HG03095 (cell line): ENCODE measurements around the gene CHERP.
"Not testable (repeated sequence)": the region's sequence is repeated elsewhere in the genome, so short reads cannot be mapped to it uniquely, and the experiment has no call there.

Source experiments
- ATAC-seq: cut with Tn5 transposase; IDR thresholded peaks from one replicate; pipeline ENCODE4 v1.9.1; 2021; ENCODE audit warnings: moderate library complexity; ENCODE audit not compliant: unreplicated experiment

Gene CHERP

DNA sequence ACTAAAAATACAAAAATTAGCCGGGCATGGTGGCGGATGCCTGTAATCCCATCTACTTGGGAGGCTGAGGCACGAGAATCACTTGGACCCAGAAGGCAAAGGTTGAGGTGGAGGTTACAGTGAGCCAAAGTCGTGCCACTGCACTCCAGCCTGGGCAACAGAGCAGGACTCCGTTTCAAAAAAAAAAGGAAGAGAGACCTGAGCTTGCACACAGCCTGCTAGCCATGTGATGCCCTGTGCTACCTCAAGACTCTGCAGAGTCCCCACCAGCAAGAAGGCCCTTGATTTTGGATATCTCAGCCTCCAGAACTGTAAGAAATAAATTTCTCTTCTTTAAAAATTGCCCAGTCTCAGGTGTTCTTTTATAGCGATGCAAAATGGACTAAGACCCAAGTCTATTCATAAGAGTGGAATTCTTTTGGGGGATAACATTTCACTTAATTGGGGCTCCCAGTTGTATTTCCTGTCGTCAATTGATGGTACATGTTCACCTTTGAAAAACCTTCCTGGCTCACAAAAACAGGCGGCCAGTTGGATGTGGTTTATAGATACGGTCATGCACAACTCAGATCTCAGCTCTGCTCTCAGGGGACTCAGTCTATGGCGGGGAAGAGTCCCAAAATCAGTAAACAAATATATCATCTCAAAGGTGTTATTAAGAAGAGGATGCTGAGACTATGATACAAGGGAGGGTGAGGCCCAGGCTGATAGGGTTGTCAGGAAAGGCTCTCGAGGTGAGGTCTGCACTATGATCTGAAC, 2.4 kb upstream of the CHERP start:
- no peak for ATAC-seq

DNA sequence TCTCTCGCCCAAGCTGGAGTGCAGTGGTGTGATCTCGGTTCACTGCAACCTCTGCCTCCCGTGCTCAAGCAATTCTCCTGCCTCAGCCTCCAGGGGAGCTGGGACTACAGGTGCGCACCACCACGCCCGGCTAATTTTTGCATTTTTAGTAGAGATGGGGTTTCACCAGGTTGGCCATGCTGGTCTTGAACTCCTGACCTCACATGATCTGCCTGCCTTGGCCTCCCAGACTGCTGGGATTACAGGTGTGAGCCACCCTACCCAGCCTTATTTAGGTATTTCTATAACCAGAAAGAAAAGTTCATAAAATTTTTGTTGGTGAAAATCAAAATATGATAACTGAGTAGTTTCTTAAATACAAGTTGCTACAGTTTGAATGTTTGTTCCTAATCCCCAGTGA, 1.5 kb upstream of the CHERP start:
- not testable (repeated sequence) for ATAC-seq

DNA sequence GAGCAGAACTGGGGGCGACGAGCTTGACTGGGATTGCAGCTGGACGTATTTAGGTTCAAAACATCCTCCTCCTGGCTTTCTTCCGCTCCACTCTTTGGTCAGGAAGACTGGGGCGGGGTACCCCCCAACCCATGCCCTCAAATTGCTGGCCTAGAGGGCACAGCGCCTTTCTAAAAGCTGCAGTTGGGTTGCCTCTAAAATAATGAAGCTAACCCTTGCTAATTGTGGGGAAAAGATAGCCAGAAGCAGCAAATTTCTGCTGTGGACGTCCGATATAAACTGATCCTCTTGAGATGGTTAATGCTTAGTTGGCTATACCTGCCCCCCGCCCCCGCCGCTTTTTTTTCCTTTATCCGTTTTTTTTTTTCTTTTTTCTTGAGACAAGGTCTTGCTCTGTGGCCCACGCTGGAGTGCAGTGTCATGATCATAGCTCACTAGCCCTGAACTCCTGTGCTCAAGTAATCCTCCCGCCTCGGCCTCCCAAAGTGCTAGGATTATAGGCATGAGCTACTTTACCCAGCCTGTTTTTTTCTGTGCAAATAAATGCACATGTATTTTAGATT, 754 bp upstream of the CHERP start:
- ATAC-seq, result no peak

DNA sequence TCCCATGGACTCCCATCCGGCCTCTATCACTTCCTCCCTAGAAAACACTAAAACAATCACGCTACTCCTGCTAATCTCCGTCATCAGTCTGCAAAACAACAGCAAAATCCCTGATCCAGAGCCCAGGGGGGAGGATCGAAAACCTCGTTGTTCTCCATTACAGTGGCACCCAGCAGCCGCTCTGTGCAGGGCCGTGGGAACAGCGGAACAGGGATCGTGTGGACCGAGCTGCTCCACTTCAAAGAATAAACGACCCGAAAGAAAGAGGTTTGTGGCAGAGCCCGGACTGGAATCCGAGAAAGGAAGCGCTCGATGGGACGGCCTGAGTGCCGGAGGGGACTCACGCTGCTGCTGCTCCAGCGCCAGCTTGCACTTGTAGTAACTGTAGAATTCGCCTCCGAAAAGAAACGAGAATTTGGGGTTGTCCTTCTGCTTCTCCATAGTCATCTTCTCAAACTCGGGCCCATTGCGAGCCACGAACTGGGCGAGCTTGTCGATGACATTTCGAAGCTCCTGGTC, 652 bp downstream of the CHERP start:
- peak; percentile 3 for ATAC-seq

DNA sequence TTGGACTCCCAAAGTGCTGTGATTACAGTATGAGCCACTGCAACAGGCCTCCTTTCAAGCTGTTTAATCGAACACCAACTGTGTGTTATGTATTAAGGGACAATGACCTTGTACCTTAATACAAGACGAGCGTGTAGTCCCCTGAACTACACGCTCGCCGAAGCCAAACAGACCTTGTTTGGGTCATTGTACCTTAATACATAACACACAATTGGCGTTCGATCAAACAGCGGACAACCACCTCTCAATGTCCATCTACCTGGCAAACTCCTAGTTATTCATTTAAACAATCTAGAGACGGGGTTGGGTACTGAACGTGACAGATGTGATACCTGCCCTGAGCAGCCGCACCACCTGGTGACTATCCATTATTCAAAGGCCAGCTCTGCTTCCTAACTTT, 1.3 kb downstream of the CHERP start:
- ATAC-seq, result no peak

DNA sequence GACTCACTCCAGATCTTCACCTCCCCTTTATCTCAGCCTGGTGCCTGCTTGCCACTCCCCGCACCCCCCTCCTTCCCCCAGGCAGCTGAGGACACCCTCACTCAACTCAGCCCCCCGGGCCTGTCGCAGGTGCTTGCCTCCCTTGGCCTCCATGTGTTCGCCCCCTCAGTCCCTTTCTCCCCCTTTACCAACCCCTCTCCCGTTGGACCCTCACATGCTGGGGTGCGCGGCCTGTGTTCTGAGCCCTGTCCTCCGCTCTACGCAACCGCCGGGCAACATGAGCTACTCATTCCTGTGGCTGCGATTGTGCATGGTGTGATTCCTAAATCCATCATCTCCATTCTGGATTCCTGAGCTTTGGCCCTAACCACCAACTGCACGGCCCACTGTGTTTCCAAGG, 5.1 kb downstream of the CHERP start:
- ATAC-seq, result no peak

DNA sequence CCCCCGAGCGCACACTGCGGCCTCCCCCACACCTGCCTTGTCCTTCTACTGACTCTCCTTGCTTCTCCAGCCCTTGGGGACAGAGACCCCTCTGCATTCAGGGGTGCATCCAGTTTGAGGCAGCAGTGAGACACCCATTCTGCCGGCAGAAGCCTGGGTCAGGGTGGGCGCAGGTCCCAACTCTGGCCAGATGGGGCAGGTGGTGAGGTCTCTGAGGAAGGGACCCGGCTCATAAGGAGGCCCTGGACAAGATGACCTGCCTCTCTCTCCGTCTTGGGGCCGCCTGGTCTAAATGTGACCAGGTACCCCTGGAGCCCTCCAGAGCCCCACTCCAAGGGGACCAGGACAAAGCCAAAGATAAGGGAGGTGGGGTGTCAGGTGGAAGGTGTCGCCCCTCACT, 6.1 kb downstream of the CHERP start:
- ATAC-seq, result no peak

DNA sequence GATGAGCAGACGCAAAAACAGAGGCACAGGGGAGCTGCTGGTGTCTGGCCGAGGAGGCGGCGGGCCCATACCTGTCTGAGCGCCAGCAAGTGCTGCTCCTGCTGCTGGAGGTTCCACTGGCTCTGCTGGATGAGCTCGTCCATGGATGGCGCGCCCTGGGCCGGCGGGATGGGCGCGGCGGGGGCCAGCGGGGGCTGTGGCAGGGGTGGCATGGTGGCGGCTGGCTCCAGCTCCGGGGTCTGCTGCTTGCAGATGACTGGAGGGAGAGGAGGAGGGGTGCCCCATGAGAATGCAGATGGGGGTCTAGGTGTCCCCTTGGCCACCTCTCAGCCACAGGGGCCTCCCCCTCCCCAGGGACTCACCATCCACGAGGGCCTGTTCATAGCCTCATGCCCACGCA, 6.9 kb downstream of the CHERP start:
- ATAC-seq, result no peak

DNA sequence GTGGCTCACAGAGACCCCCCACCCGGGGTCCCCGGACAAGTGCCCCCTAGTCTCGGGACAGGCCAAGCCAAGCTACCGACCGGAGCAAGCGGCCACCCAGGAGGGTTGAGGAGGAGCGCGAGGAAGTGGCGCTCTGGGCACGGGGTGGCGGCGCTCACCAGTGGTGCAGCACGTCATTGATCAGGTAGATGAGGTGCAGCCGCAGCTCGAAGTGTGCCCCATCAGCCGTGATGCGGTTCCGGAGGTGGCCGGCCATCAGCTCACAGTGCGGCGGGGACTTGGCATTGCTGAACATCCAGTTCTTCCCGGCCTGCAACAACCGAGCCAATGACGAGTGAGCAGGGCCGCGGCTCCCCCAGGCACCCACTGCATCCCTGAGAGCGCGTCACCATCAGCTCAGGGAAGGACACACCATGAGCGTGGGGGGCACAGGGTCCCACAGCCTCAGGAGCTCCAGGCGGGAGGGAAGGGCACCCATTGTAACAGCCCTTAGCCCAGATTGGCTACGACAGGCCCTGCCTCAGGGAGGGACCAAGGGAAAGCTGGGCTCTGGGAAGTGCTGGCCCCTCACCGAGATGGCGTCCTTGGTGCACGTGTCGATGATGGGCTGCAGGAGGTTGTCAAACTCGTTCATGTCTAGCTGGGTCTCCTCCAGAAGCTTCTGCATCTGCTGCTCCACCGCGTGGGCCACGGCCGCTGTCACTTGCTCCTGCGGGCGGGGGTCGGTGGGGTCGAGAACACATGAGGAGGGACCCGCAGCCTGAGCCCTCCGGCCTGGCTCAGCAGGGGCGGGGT, 9.6 kb downstream of the CHERP start:
- no peak for ATAC-seq

DNA sequence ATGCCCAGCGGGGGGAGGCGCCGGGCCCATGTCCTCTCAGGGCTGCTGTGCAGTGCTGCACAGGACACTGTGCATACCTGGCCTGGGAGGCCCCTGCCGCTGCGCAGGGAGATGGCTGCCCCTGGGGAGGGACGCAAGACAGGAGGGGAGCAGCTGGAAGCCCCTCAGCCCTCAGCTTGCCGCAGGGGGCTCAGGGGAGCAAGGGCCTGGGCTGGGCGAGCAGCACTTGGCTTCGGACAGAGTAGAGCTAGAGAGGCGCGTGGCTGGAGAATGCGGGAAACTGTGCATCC, 10.9 kb downstream of the CHERP start:
- no peak for ATAC-seq

DNA sequence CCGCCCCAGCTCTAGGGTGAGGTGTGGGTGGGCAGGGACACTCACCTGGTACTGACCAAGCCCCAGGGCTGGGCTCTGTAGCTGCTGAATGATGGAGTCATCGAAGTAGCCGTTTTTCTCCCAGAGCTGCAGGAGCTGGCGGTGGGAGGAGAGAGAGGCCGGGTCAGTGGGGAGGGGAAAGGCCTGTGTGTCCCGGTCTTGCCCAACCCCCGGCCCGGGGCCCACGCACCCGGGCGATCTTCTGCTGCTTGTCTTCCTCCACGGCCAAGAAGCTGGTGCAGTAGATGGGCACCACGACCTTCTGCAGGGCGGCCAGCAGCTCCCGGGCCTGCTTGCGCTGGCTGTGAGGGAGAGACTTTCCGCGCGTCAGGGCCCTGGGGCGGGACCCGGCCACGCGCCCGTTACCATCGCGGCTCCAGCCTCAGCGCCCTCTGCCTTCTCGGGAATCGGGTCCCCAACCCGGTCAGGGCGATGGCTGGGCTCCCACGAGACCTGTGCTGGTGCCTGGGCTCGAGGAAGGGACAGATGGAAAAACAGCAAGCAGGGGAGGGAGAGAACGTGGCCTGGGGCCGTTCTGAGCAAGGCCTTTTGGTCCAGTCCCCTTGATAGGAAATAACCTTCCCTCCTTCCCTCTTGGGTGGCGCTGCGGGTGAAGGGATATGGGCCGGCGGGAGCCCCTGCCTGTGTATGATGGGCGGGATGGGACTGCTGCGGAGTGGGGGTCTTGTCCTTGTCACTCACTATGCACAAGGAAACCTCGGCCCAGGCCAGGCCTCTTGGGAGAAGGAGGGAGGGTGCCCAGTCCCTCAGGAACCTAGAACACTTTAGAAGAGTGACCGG, 11.5 kb downstream of the CHERP start:
- ATAC-seq, result no peak

DNA sequence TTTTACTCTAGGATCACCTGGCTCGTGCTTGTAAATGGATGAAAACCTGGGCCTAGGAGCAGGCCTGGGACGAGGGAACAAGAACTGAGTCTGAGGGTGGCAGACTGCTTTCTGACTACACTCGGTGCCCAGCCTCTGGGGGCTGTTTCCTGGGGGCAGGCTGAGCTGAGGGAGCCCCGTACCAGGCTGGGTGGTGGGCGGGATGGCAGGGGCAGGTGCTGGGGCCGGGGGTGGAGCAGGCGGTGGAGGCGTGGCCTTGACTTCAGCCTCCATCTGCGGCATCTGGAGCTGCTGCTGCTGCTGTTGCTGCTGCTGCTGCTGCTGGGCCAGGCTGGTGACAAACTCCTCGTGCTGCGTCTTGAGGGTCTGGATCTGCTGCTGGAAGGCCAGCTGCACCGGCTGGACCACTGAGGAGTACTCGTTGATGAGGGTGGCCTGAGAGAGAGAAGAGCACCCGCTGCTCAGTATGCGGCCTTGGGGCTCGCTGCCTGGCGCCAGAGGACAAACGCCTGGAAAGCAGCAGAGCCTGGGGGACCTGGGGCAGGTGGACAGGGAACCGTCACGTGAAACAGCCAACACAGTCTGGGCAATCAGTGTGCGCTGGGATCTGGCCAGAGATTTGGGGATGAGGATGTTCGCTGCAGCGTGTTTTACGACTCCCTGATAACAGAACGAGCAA, 12.6 kb downstream of the CHERP start:
- ATAC-seq, result no peak

DNA sequence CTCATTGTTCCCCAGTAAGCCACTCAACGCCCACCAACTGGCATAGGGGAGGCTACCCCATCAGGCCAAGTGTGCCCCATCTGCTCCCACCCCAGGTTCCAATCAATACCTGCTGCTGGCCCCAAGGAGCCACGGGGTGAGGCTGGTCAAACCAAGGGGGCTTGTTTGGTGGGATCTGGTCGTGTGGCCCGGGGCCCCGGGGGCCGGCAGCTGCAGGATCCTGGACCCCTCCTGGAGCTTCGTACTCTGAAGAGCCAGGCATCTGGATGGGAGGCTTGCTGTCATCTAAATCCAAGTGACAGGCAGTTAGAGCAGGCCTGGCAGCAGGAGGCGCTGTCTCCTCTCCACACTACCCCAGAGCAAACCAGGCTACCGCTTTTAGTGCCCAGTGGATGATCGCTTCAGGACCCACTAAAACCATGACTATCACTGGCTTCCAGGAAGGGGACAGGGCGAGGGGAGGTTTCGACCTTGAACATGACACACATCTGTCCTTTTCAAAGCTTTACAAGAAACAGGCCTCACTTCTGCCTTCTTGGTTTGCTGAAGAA, 14.2 kb downstream of the CHERP start:
- no peak for ATAC-seq

DNA sequence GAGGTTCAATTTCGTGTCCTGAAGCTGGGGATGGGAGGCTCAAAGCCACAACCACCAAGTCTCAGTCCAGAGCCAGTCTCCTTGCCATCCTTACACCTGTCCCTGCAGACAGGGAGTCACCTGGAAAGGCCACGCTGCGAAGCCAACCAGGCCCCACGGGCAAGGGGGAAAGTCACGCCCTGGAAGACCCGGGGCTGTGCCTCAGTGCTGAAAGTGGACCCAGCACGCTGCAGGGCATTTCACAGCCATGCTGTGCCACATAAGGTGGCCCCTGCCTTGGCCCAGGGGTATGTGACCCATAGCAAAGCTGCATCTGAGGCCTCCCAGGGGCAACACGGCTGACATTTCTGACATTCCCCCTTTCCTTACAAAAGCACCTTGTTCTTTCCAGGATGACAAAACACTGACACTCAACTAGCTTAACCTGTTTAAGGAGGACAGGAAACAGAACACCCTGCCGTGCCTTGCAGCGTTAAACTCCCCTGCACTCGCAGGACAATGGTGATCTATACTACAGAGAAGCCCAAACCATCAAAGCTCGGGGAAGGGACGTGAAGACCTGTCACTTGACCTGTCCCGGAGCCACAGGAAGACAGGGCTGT, 14.8 kb downstream of the CHERP start:
- no peak for ATAC-seq

DNA sequence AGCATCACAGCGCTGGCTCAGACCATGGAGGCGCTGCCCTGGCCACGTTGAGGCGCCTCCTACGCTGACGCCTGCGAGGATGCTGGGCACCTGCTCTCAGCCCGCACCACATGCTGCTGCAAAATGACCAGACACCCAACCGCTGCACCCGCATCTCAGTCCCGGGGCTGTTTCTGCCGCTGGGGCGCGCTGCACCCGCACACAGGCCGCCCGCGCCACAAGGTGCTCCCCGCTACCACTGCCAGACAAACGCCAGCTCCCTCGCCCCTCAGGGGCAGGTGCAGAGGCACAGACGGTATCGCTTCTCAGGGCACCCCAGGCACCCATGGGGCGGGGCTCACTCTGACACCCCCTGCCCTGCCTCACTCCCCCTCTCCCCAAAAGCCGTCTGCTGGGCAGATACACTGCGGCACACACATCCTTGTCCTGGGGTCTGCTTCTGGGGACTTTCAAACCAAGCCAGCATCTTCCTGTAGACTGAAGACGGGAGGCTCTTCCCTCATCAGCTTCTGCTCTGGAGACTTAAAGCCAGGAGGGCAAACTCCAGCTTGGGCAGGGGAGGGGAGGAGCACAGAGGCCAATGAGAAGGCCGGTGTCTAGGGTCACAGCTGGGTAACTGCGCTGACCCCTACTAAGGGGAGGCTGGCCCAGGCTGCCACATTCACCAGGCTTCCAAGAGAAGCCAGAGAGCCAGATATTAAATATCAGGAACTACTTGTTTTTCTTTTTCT, 16.3 kb downstream of the CHERP start:
- no peak for ATAC-seq

DNA sequence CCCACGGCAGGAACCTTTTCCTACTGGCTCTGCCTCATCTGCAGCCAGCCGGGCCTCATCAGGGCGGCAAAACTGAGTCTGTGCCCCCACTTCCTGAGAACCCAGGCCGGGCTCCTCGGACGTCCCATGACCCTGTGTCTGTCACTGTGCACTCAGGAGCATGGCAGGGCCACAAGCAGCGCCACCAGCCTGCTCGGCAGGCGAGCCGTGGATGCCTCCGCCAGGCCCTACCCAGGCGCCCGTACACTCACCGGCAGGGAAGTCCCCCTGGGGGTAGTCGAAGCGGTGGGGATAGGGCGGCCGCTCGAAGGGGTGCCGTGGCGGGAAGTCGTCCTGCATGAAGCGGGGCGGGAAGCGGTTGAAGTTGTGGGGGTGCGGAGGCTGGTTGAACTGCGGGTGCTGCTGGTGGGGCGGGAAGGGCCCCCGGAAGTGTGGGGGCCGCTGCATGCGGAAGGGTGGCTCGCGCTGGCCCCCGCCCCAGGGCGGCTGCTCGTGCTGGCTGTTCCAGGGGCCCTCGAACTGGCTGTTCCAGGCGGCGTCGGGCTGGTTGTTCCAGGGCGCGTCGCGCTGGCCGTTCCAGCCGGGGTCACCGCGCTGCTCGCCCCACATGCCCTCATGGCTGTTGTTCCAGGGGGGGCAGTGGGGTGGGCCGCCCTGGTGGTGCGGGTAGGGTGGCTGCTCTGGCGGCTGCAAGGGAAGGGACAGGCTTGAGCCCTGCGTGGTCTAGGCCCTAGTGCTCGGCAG, 17.1 kb downstream of the CHERP start:
- ATAC-seq, result no peak

DNA sequence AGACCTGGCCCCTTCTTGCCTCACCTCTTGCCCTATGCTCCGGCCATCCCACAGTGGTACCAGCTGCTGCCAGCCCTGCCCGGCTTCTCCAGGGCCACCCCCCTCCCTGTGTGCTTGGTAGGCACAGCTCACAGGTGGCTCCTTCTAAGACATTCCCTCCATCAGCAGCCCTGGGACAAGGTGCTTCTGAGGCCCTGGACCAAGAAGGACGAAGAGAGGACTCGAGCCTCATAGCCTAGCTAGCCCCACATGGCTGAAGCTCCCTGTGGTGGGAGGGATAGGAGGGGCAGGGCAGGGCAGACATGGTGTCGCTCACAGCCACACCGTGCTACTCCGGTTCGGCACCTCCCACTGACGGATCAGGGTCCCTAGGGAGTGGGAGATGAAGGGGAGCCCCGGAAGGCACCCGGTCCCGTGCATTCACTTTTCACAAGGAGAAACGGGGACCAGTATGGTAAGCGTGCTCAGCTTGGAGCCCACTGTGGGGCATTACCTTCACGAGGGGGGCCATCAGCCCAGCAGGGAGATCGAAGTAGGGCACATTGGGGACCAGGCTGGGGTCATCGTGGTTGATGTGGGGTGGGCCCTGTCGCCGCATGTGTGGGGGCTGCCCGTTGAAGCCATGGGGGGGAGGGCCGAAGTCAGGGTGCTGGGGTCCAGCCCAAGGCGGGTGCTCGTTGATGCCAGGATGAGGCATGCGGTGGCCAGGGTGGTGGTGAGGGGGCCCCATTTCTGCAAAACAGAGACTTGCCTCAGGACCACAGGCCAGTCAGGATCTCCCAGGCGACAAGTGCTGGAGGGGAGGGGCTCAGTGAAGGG, 19.5 kb downstream of the CHERP start:
- ATAC-seq, result no peak
